IMR-90 (cell line): Measurements from ENCODE around the gene ATRNL1. TPM values are rescaled to one million over a fixed set of nuclear protein-coding genes. Genes with fewer than 3 reads are reported as not detected.
A peak's percentile ranks its signal among the peaks of the same experiment; 100 is the strongest.

Experiments used
- ATAC-seq: fragments of 200-7000 bp; cut with Tn5 transposase; 2 replicates; pipeline ENCODE4 v1.9.1; 2020; ENCODE audit warnings: low read depth, mild to moderate bottlenecking, moderate library complexity
- BruUV-seq: library from RNA; stranded (reverse); fragments of 400-500 nt; replicated peaks from 2 replicates; lab custom pipeline; 2021; lab: Mats Ljungman, UMichigan
- CTCF ChIA-PET: fragments of 300-600 bp; formaldehyde crosslinking; extraction: SDS; loops from one replicate; lab custom pipeline; 2021; ENCODE audit warnings: antibody characterized with exemption; lab: Yijun Ruan, JAX
- POLR2A ChIA-PET: fragments of 300-600 bp; sonication (Branson Sonifier 250); formaldehyde crosslinking; loops from one replicate; lab custom pipeline; 2022; ENCODE audit warnings: antibody characterized with exemption; ENCODE audit not compliant: unreplicated experiment; lab: Charles Lee
- DNase-seq: peaks from one replicate; pipeline ENCODE4 v3.0.0; 2013
- H2AFZ ChIP-seq: replicated peaks from 2 replicates; pipeline ENCODE3; 2013; ENCODE audit warnings: low read length, mild to moderate bottlenecking; ENCODE audit not compliant: poor library complexity
- H2AK5ac ChIP-seq: 2 replicates; pipeline ENCODE4 v1.6.1; 2013; ENCODE audit warnings: low read depth, low read length, inconsistent platforms
- H2AK9ac ChIP-seq: replicated peaks from 2 replicates; pipeline ENCODE3; 2013; ENCODE audit warnings: mild to moderate bottlenecking, low read depth, low read length, moderate library complexity; ENCODE audit not compliant: poor library complexity
- H2BK120ac ChIP-seq: 2 replicates; pipeline ENCODE4 v1.6.1; 2013; ENCODE audit warnings: low read depth, low read length, inconsistent platforms
- H2BK15ac ChIP-seq: 3 replicates; pipeline ENCODE4 v1.6.1; 2013; ENCODE audit warnings: low read depth, low read length, inconsistent platforms
- H2BK20ac ChIP-seq: 2 replicates; pipeline ENCODE4 v1.6.1; 2013; ENCODE audit warnings: low read depth, mild to moderate bottlenecking, inconsistent platforms, low read length, moderate library complexity
- H2BK5ac ChIP-seq: 2 replicates; pipeline ENCODE4 v1.6.1; 2013; ENCODE audit warnings: mild to moderate bottlenecking, low read depth, low read length, inconsistent platforms; ENCODE audit not compliant: poor library complexity, severe bottlenecking
- H3K14ac ChIP-seq: replicated peaks from 2 replicates; pipeline ENCODE4 v1.6.1; 2013; ENCODE audit warnings: low read depth, low read length, inconsistent platforms
- H3K18ac ChIP-seq: 2 replicates; pipeline ENCODE4 v1.6.1; 2013; ENCODE audit warnings: low read depth, low read length, control low read depth
- H3K23ac ChIP-seq: 2 replicates; pipeline ENCODE4 v1.6.1; 2013; ENCODE audit warnings: low read depth, low read length, inconsistent platforms
- H3K27ac ChIP-seq: 2 replicates; pipeline ENCODE4 v1.5.1; 2013; ENCODE audit warnings: mild to moderate bottlenecking, control low read depth, low read length; ENCODE audit not compliant: insufficient read depth
- H3K27me3 ChIP-seq: 2 replicates; pipeline ENCODE4 v1.6.1; 2013; ENCODE audit warnings: low read length; ENCODE audit not compliant: control insufficient read depth, insufficient read depth
- H3K36me3 ChIP-seq: 2 replicates; pipeline ENCODE4 v1.6.1; 2013; ENCODE audit warnings: low read length, mixed read lengths; ENCODE audit not compliant: control insufficient read depth, insufficient read depth
- H3K4ac ChIP-seq: 2 replicates; pipeline ENCODE4 v1.6.1; 2013; ENCODE audit warnings: low read depth, low read length, inconsistent platforms
- H3K4me1 ChIP-seq: 2 replicates; pipeline ENCODE4 v1.6.1; 2013; ENCODE audit warnings: low read length, mixed read lengths; ENCODE audit not compliant: control insufficient read depth, insufficient read depth
- H3K4me2 ChIP-seq: 2 replicates; pipeline ENCODE4 v1.6.1; 2013; ENCODE audit warnings: low read depth, mild to moderate bottlenecking, control low read depth, low read length, moderate library complexity
- H3K4me3 ChIP-seq: 2 replicates; pipeline ENCODE4 v1.5.1; 2013; ENCODE audit warnings: low read depth, mild to moderate bottlenecking, control low read depth, low read length, moderate library complexity; ENCODE audit not compliant: insufficient read depth
- H3K56ac ChIP-seq: 2 replicates; pipeline ENCODE4 v1.6.1; 2013; ENCODE audit warnings: low read length, inconsistent platforms; ENCODE audit not compliant: insufficient read depth; ENCODE audit errors: extremely low read depth
- H3K79me1 ChIP-seq, 2 experiments: 2 replicates each; pipeline ENCODE4 v1.6.1; 2013; ENCODE audit warnings: low read length in 2 of 2, inconsistent platforms in 1 of 2, low read depth in 1 of 2
- H3K9ac ChIP-seq: 2 replicates; pipeline ENCODE4 v1.6.1; 2013; ENCODE audit warnings: low read depth, low read length, control low read depth
- H3K9me1 ChIP-seq: 2 replicates; pipeline ENCODE4 v1.6.1; 2013; ENCODE audit warnings: low read length, inconsistent platforms; ENCODE audit not compliant: insufficient read depth
- H3K9me3 ChIP-seq: 2 replicates; pipeline ENCODE4 v1.6.1; 2013; ENCODE audit warnings: low read length; ENCODE audit not compliant: control insufficient read depth, insufficient read depth
- H4K20me1 ChIP-seq: 2 replicates; pipeline ENCODE4 v1.6.1; 2013; ENCODE audit warnings: low read length, inconsistent platforms; ENCODE audit not compliant: insufficient read depth
- H4K5ac ChIP-seq: 2 replicates; pipeline ENCODE4 v1.6.1; 2013; ENCODE audit warnings: mild to moderate bottlenecking, low read depth, low read length, control low read depth
- H4K8ac ChIP-seq, 2 experiments: 2 replicates each; pipeline ENCODE4 v1.6.1; 2013; ENCODE audit warnings: low read depth in 2 of 2, low read length in 2 of 2, control low read depth in 1 of 2, inconsistent platforms in 1 of 2
- H4K91ac ChIP-seq: 2 replicates; pipeline ENCODE4 v1.6.1; 2013; ENCODE audit warnings: low read depth, low read length, inconsistent platforms; ENCODE audit not compliant: insufficient read depth
- MAFK ChIP-seq: IDR thresholded peaks from 2 replicates; pipeline ENCODE4 v1.6.1; 2012; ENCODE audit warnings: low read depth, low read length, improper control_type of control experiment
- MXI1 ChIP-seq: IDR thresholded peaks from 2 replicates; pipeline ENCODE4 v1.6.1; 2012; ENCODE audit warnings: low read depth, mild to moderate bottlenecking, low read length, moderate library complexity, borderline replicate concordance
- NFE2L2 ChIP-seq: fragments of 150-350 bp; IDR thresholded peaks from 2 replicates; pipeline ENCODE4 v1.6.1; 2016; ENCODE audit warnings: low read depth, mild to moderate bottlenecking, low read length
- WGBS, 2 experiments: methylation state at CpG; one replicate each; pipeline versions ENCODE4 v1.1.5 to v1.1.7; 2013; ENCODE audit warnings: missing lambda C conversion rate in 2 of 2; ENCODE audit not compliant: insufficient read length in 1 of 2; ENCODE audit errors: extremely low coverage in 2 of 2; 5-methylcytosine and 5-hydroxymethylcytosine counted together
- dilution Hi-C: fragments of 300-500 bp; cut with HindIII; formaldehyde crosslinking; loops from one replicate; pipeline ENCODE4 v1.14.3; 2018; ENCODE audit warnings: low sequenced_read_pairs; ENCODE audit not compliant: unreplicated experiment
- in situ Hi-C: fragments of 300-500 bp; cut with MboI; formaldehyde crosslinking; loops from 3 replicates; pipeline ENCODE4 v1.14.3; 2019; ENCODE audit warnings: low sequenced_read_pairs, inconsistent platforms, mixed read lengths
- intact Hi-C: fragments of 100-400 bp; cut with micrococcal nuclease; formaldehyde crosslinking; loops from 2 replicates; pipeline ENCODE4 v1.10.0; 2022
- polyA plus RNA-seq, 3 experiments: library from polyadenylated mRNA; depleted of rRNA; stranded (reverse); fragments of >200 nt; gene quantifications; 2 replicates each; pipeline ENCODE4 v1.2.3, GENCODE V29; 2012; ENCODE audit warnings: low replicate concordance in 1 of 3
- total RNA-seq: library from RNA; depleted of rRNA; stranded (reverse); fragments of >200 nt; gene quantifications from 2 replicates; pipeline ENCODE4 v1.2.3, GENCODE V29; 2012
- TF ChIP-seq, protein P1 (sequence below): fragments of 150-350 bp; IDR thresholded peaks from 2 replicates; pipeline ENCODE4 v1.6.1; 2016; ENCODE audit warnings: low read depth, mild to moderate bottlenecking, low read length, moderate library complexity, borderline replicate concordance
- TF ChIP-seq, protein P2 (sequence below): conservative IDR thresholded peaks from 2 replicates; pipeline ENCODE4 v1.5.1; 2012; ENCODE audit warnings: mild to moderate bottlenecking, low read depth, low read length, improper control_type of control experiment
- TF ChIP-seq, protein P3 (sequence below): fragments of 150-350 bp; IDR thresholded peaks from 2 replicates; pipeline ENCODE4 v1.6.1; 2017; ENCODE audit warnings: mild to moderate bottlenecking, antibody characterized with exemption, low read length, low read depth

Gene ATRNL1
- total and polyA plus RNA-seq, 2 of the 4 experiments (the other 2 are of a cell fraction): 0.18 to 0.19 TPM

DNA sequence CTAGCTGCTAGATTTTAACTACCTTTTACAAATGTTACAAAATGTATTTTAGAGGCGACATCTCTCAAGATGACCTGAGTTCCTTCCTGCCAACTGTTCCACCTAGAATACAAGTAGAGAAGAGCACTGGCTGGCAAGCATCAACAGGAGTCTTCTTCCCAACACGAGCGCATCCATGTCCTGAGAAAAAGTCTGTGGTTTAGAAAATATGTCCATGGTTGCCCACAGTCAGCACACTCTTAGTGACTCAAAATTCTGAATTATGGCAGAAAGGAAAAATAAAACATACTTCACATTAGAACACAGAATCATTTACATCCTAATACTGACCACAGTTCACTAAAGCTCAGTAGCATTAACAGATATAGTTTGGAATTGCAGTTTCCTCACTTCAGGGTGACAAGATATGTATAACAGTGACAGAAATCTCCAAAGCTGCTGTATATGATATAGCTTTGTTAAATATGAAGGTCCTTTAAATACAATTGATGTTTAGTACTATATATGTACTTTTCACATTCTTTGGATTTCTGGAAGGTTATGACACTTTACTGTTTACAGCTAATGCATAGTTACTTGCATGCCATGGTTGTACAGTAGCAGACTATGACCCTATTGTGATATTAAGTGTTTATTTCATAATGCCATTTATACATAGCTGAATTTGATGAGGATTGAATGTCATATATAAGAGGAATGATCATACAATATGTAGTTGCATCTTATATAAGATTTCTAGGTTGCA, 852.7 kb downstream of the ATRNL1 start (continued):
- TF ChIP-seq, protein P1, sequence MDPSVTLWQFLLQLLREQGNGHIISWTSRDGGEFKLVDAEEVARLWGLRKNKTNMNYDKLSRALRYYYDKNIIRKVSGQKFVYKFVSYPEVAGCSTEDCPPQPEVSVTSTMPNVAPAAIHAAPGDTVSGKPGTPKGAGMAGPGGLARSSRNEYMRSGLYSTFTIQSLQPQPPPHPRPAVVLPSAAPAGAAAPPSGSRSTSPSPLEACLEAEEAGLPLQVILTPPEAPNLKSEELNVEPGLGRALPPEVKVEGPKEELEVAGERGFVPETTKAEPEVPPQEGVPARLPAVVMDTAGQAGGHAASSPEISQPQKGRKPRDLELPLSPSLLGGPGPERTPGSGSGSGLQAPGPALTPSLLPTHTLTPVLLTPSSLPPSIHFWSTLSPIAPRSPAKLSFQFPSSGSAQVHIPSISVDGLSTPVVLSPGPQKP: no peak

DNA sequence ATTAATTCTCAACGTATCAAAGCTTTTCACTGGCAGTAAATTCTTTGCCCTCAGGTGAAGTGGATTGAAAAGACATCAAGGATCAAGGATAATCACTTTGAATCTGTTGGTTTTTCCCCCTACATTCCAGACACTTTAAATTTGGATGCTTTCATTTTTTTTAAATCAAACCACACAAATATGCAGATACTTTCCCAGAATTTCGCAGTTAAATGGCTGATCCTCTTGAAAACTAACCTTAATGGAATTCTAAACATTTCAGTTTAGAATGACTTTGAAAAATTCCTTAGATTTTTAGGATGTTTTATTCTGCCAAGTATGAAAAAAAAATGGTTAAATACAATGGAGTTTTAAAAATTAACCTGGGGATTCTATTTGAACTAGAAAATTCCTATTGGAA, 853.9 kb downstream of the ATRNL1 start:
- peak overlapping the region in 1 of 2 experiments; percentile 78; a peak in 3 of 4 replicates for H4K8ac ChIP-seq
- H3K56ac ChIP-seq: peak overlapping the region; percentile 42; the same call in 1 of the 2 replicates
- peak overlapping the region; percentile 77; the same call in 1 of the 2 replicates for H3K4me2 ChIP-seq
- BruUV-seq: no TSS peak
- ChIA-PET POLR2A (interaction anchor here (0.5 kb wide), 1 partner anchor 291 kb away, joined by 8 read pairs; no protein-coding TSS in a partner anchor), CTCF (interaction anchor here (0.8 to 4.1 kb wide), 4 partner anchors 9 to 325 kb away, joined by 3 to 15 read pairs (median 4); no protein-coding TSS in a partner anchor)
- H3K4ac ChIP-seq: peak overlapping the region; percentile 32; the same call in 1 of the 2 replicates
- no peak overlapping the region for H3K9ac ChIP-seq
- H2BK15ac ChIP-seq: no peak overlapping the region
- H3K79me1 ChIP-seq: no peaks in the 10 kb centered on the region
- H3K14ac ChIP-seq: no peak overlapping the region
- H2BK5ac ChIP-seq: peak overlapping the region; percentile 99
- no peaks in the 10 kb centered on the region for H3K9me3 ChIP-seq
- peaks cover 16% of the 10 kb centered on the region for H3K4me1 ChIP-seq
- ATAC-seq: peak; percentile 44; the same call in 1 of the 2 replicates
- H2BK120ac ChIP-seq: peak overlapping the region; percentile 75
- H3K23ac ChIP-seq: peak overlapping the region; percentile 26; the same call in 1 of the 2 replicates
- no peaks in the 10 kb centered on the region for H3K27me3 ChIP-seq
- no CpG with 5 or more reads among the region's 2 CpGs for WGBS, 2 experiments
- no peak overlapping the region for H2AK9ac ChIP-seq
- intact Hi-C loops (no loop called here), dilution Hi-C loops (no loop called here), in situ Hi-C loops (no loop called here)
- peak overlapping the region; percentile 85; the same call in 1 of the 2 replicates for H2BK20ac ChIP-seq
- no peaks in the 10 kb centered on the region for H3K36me3 ChIP-seq
- DNase-seq: peak; percentile 58
- H3K9me1 ChIP-seq: peaks cover 10% of the 10 kb centered on the region
- peak overlapping the region; percentile 81; the same call in 1 of the 2 replicates for H3K18ac ChIP-seq
- no peak overlapping the region for H2AK5ac ChIP-seq
- H3K4me3 ChIP-seq: no peak overlapping the region
- TF ChIP-seq MAFK: no peak
- TF ChIP-seq, protein P1: no peak
- TF ChIP-seq, protein P2, sequence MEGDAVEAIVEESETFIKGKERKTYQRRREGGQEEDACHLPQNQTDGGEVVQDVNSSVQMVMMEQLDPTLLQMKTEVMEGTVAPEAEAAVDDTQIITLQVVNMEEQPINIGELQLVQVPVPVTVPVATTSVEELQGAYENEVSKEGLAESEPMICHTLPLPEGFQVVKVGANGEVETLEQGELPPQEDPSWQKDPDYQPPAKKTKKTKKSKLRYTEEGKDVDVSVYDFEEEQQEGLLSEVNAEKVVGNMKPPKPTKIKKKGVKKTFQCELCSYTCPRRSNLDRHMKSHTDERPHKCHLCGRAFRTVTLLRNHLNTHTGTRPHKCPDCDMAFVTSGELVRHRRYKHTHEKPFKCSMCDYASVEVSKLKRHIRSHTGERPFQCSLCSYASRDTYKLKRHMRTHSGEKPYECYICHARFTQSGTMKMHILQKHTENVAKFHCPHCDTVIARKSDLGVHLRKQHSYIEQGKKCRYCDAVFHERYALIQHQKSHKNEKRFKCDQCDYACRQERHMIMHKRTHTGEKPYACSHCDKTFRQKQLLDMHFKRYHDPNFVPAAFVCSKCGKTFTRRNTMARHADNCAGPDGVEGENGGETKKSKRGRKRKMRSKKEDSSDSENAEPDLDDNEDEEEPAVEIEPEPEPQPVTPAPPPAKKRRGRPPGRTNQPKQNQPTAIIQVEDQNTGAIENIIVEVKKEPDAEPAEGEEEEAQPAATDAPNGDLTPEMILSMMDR: no peak
- TF ChIP-seq, protein P3, sequence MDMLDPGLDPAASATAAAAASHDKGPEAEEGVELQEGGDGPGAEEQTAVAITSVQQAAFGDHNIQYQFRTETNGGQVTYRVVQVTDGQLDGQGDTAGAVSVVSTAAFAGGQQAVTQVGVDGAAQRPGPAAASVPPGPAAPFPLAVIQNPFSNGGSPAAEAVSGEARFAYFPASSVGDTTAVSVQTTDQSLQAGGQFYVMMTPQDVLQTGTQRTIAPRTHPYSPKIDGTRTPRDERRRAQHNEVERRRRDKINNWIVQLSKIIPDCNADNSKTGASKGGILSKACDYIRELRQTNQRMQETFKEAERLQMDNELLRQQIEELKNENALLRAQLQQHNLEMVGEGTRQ: no peak
- no peak for TF ChIP-seq MXI1
- no peak for TF ChIP-seq NFE2L2
- H4K5ac ChIP-seq: peak overlapping the region; percentile 34; the same call in 1 of the 2 replicates
- H4K20me1 ChIP-seq: no peaks in the 10 kb centered on the region
- H2AFZ ChIP-seq: no peak overlapping the region
- H3K27ac ChIP-seq: no peak overlapping the region
- peak overlapping the region; percentile 67; the same call in 1 of the 2 replicates for H4K91ac ChIP-seq
